Caco-2 (cell line): ENCODE results near the gene DCUN1D1. TPM values are rescaled to one million over a fixed set of nuclear protein-coding genes. Genes with fewer than 3 reads are reported as not detected.

Experiments
- BruUV-seq: library from RNA; stranded (reverse); fragments of 400-500 nt; replicated peaks from 2 replicates; lab custom pipeline; 2021; lab: Mats Ljungman, UMichigan
- CTCF ChIA-PET: fragments of 300-600 bp; sonication (Branson Sonifier 250); formaldehyde crosslinking; loops from one replicate; lab custom pipeline; 2022; ENCODE audit warnings: antibody characterized with exemption; lab: Charles Lee
- POLR2A ChIA-PET: fragments of 300-600 bp; sonication (Branson Sonifier 250); formaldehyde crosslinking; loops from one replicate; lab custom pipeline; 2022; ENCODE audit warnings: antibody characterized with exemption; lab: Charles Lee
- DNase-seq, 2 experiments: peaks; one replicate each; pipeline versions ENCODE4 v3.0.0 to v3.0.0-alpha.2; 2020 to 2022
- H3K27me3 ChIP-seq: replicated peaks from 2 replicates; pipeline ENCODE4 v1.6.0; 2011; ENCODE audit warnings: low read length; ENCODE audit not compliant: control insufficient read depth, insufficient read depth
- H3K36me3 ChIP-seq: 2 replicates; pipeline ENCODE4 v1.5.1; 2011; ENCODE audit warnings: low read length; ENCODE audit not compliant: control insufficient read depth, insufficient read depth
- H3K4me1 ChIP-seq: fragments of 250-450 bp; sonication (Bioruptor Pico); 2 replicates; pipeline ENCODE4 v1.5.1; 2020; ENCODE audit warnings: mild to moderate bottlenecking
- H3K4me3 ChIP-seq: 2 replicates; pipeline ENCODE4 v1.5.1; 2011; ENCODE audit warnings: low read depth, mild to moderate bottlenecking, control low read depth, low read length
- H3K9me3 ChIP-seq: fragments of 250-450 bp; sonication (Bioruptor Pico); 2 replicates; pipeline ENCODE4 v1.5.1; 2020; ENCODE audit warnings: mild to moderate bottlenecking, moderate library complexity
- H3K27ac Mint-ChIP-seq: one replicate; pipeline ENCODE4 v1.8.0; 2022; ENCODE audit warnings: mixed read lengths; ENCODE audit not compliant: unreplicated experiment
- H3K27me3 Mint-ChIP-seq: one replicate; pipeline ENCODE4 v1.8.0; 2022; ENCODE audit warnings: mixed read lengths; ENCODE audit not compliant: insufficient read depth, unreplicated experiment
- H3K36me3 Mint-ChIP-seq: one replicate; pipeline ENCODE4 v1.8.0; 2022; ENCODE audit warnings: mild to moderate bottlenecking, mixed read lengths; ENCODE audit not compliant: insufficient read depth, unreplicated experiment
- H3K4me1 Mint-ChIP-seq: one replicate; pipeline ENCODE4 v1.8.0; 2022; ENCODE audit warnings: low read depth, mixed read lengths; ENCODE audit not compliant: unreplicated experiment
- H3K4me3 Mint-ChIP-seq: one replicate; pipeline ENCODE4 v1.8.0; 2022; ENCODE audit warnings: mild to moderate bottlenecking, moderate library complexity, mixed read lengths; ENCODE audit not compliant: unreplicated experiment
- H3K9me3 Mint-ChIP-seq: one replicate; pipeline ENCODE4 v1.8.0; 2022; ENCODE audit warnings: mixed read lengths; ENCODE audit not compliant: unreplicated experiment
- intact Hi-C: fragments of 100-400 bp; cut with micrococcal nuclease; formaldehyde crosslinking; loops from one replicate; pipeline ENCODE4 v1.10.0; 2022; ENCODE audit not compliant: unreplicated experiment
- total RNA-seq: library from RNA; stranded (reverse); gene quantifications from 2 replicates; pipeline ENCODE4 v1.2.3, GENCODE V29; 2022
- TF ChIP-seq, protein P1 (sequence below), 2 experiments: fragments of 200-600 bp in 1 of 2; IDR thresholded peaks; 1 replicate in 1 of 2; 2 replicates in 1 of 2; pipeline versions ENCODE4 v1.5.1 to v1.8.0; 2011 to 2022; ENCODE audit warnings: antibody characterized with exemption in 1 of 2, control low read depth in 1 of 2, inconsistent platforms in 1 of 2, low read depth in 1 of 2, low read length in 1 of 2, mild to moderate bottlenecking in 1 of 2, moderate library complexity in 1 of 2; ENCODE audit not compliant: insufficient read depth in 1 of 2, severe bottlenecking in 1 of 2, unreplicated experiment in 1 of 2

DCUN1D1 gene
- total RNA-seq, 1 experiment from 2014 or later, result 51.2 TPM

DNA sequence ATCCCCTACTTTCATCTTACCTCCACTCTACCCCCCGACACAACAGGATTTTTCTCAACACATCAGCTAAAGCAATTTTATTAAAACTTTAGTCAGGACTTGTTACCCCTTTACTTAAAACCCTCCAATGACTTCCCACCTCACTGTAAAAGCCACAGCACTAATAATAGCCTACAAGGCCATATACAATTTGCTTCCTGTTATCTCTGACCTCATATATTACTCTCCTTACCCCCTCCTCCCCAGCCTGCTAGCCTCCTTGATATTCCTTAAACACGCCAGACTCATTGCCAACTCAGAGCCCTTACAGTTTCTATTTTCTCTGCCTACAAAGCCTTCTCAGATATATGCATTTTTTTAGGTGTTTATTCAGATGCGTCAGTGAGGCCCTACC, 54.4 kb downstream of the DCUN1D1 start:
- TF ChIP-seq, protein P1, sequence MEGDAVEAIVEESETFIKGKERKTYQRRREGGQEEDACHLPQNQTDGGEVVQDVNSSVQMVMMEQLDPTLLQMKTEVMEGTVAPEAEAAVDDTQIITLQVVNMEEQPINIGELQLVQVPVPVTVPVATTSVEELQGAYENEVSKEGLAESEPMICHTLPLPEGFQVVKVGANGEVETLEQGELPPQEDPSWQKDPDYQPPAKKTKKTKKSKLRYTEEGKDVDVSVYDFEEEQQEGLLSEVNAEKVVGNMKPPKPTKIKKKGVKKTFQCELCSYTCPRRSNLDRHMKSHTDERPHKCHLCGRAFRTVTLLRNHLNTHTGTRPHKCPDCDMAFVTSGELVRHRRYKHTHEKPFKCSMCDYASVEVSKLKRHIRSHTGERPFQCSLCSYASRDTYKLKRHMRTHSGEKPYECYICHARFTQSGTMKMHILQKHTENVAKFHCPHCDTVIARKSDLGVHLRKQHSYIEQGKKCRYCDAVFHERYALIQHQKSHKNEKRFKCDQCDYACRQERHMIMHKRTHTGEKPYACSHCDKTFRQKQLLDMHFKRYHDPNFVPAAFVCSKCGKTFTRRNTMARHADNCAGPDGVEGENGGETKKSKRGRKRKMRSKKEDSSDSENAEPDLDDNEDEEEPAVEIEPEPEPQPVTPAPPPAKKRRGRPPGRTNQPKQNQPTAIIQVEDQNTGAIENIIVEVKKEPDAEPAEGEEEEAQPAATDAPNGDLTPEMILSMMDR (IDR thresholded peaks at IDR 0.05; ENCODE audit: insufficient read depth in 1 of 2, low read depth in 1 of 2, low read length in 1 of 2, severe bottlenecking in 1 of 2, unreplicated experiment in 1 of 2), result no peak
- H3K4me3 ChIP-seq, result no peak overlapping the region
- CTCF ChIA-PET, result no interaction called here
- H3K36me3 ChIP-seq, result no peaks in the 10 kb centered on the region
- POLR2A ChIA-PET, result no interaction called here
- intact Hi-C loops, result no loop called here
- BruUV-seq, result no TSS peak
- H3K27me3 ChIP-seq, result no peaks in the 10 kb centered on the region
- DNase-seq, result no peak
- H3K27me3 Mint-ChIP-seq, result no peaks in the 10 kb centered on the region
- no peak overlapping the region for H3K4me3 Mint-ChIP-seq
- H3K36me3 Mint-ChIP-seq, result peaks cover 21% of the 10 kb centered on the region
- H3K9me3 ChIP-seq, result no peaks in the 10 kb centered on the region
- no peak overlapping the region for H3K27ac Mint-ChIP-seq
- peaks cover 5% of the 10 kb centered on the region for H3K4me1 Mint-ChIP-seq
- H3K4me1 ChIP-seq, result peaks cover 3% of the 10 kb centered on the region; the same call in 1 of the 2 replicates
- no peaks in the 10 kb centered on the region for H3K9me3 Mint-ChIP-seq

DNA sequence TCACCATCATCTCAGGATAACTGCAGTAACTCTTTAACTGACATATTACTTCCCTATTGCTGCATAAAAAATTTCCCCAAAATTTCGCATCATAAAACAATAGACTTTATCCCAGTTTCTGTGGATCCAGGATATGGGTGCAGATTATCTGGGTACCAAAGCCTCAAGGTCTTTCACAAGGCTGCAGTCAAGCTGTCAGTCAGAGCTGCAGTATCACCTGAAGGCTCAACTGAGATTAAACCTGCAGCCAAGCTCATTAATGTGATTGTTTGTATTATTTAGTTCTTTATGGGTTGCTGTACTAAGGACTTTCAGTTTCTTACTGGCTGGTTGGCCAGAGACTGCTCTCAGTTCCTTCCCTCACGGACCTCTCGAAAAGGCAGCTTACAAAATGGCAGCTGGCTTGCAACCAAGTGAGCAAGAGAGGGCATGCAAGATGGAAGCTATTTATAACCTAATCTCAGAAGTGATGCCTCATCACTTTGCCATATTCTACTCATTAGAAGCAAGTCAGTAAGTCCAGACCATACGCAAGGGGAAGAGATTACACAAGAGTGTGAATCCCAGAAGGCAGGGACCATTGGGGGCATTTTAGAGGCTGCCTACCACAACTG, 54.9 kb downstream of the DCUN1D1 start:
- H3K4me1 ChIP-seq, result peaks cover 8% of the 10 kb centered on the region; the same call in 1 of the 2 replicates
- BruUV-seq, result no TSS peak

DNA sequence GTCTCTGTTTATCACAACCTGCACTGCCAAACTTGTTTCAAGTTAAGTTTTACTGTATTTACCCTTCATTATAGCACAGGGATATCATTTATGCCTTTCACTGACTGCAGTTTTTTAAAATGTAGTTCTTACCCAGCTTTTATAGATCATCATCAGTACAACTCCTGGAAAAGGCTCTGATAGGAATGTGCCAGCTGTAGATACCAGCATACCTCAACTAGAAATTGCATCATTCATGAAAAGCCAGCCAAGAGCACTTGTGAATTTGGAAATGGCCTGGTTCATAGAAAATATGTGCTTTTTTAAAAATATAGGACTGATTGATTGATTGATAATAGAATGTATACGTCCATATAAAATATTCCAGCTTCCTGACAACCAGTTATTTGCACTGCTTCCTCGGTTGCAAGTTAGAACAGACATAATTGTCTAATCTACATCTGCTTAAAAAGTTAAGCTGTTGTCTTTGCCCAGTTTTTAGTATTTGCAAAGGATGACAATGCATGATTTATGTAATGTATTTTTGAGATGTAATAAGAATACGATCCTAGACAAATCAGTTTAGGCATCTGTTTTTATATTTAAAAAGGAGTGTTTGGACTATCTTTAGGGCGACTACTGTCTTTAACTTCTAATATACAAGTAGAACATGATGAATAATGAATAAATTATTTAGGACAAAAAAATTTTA, 58.5 kb downstream of the DCUN1D1 start:
- Mint-ChIP-seq H3K36me3 (peaks cover 10% of the 10 kb centered on the region), H3K9me3 (no peaks in the 10 kb centered on the region), H3K4me1 (peaks cover 10% of the 10 kb centered on the region), H3K4me3 (no peak overlapping the region), H3K27ac (no peak overlapping the region), H3K27me3 (no peaks in the 10 kb centered on the region)
- H3K27me3 ChIP-seq, result no peaks in the 10 kb centered on the region
- peaks cover 13% of the 10 kb centered on the region; the same call in 1 of the 2 replicates for H3K4me1 ChIP-seq
- TF ChIP-seq, protein P1 (IDR thresholded peaks at IDR 0.05; ENCODE audit: insufficient read depth in 1 of 2, low read depth in 1 of 2, low read length in 1 of 2, severe bottlenecking in 1 of 2, unreplicated experiment in 1 of 2), result no peak
- no TSS peak for BruUV-seq
- CTCF ChIA-PET, result no interaction called here
- intact Hi-C loops, result loop anchor here (5.0 kb wide), 1 partner anchor 205 kb away; no protein-coding TSS in a partner anchor
- H3K4me3 ChIP-seq, result no peak overlapping the region
- DNase-seq, result no peak
- POLR2A ChIA-PET, result no interaction called here
- H3K36me3 ChIP-seq, result no peaks in the 10 kb centered on the region
- no peaks in the 10 kb centered on the region for H3K9me3 ChIP-seq

More for the DNA sequence above, 54.9 kb downstream of the DCUN1D1 start:
- Histone ChIP-seq H3K27me3 (no peaks in the 10 kb centered on the region), H3K36me3 (no peaks in the 10 kb centered on the region), H3K9me3 (no peaks in the 10 kb centered on the region), H3K4me3 (no peak overlapping the region)
- no peak for DNase-seq
- H3K27me3 Mint-ChIP-seq, result no peaks in the 10 kb centered on the region
- no peak overlapping the region for H3K27ac Mint-ChIP-seq
- POLR2A ChIA-PET, result no interaction called here
- peaks cover 18% of the 10 kb centered on the region for H3K36me3 Mint-ChIP-seq
- no peak overlapping the region for H3K4me3 Mint-ChIP-seq
- no peaks in the 10 kb centered on the region for H3K9me3 Mint-ChIP-seq
- peaks cover 9% of the 10 kb centered on the region for H3K4me1 Mint-ChIP-seq
- TF ChIP-seq, protein P1 (IDR thresholded peaks at IDR 0.05; ENCODE audit: insufficient read depth in 1 of 2, low read depth in 1 of 2, low read length in 1 of 2, severe bottlenecking in 1 of 2, unreplicated experiment in 1 of 2), result no peak
- CTCF ChIA-PET, result no interaction called here
- intact Hi-C loops, result no loop called here
